ENCODE data around the gene GRK2. TPM values are rescaled to one million over a fixed set of nuclear protein-coding genes. Genes with fewer than 3 reads are reported as not detected.

GRK2 gene
- total and polyA plus RNA-seq, 8 donors, result 55.2 to 118 (median 59.4) TPM

- Histone ChIP-seq H3K4me3 (no peak overlapping the region), H3K9me3 (peaks cover 0 to 7% of the 10 kb centered on the region in 2 donors), H3K27ac (no peak overlapping the region), H3K36me3 (peaks cover 0 to 67% of the 10 kb centered on the region in 2 donors), H3K4me1 (peaks cover under 1 to 48% of the 10 kb centered on the region in 2 donors), H3K27me3 (no peaks in the 10 kb centered on the region)
- DNase-seq (no peak), ATAC-seq (no peak)
- intact Hi-C loops (cut with DNase I), result no loop called here
- TF ChIP-seq CTCF (IDR thresholded peaks at IDR 0.05), result no peak
Measured at GRCh38 chr11:67293090-67293489, 26.8 kb downstream of the GRK2 start.

GRCh38 chr11:67295846-67296245 is 29.6 kb downstream of the GRK2 start:
- Histone ChIP-seq H3K27me3 (no peaks in the 10 kb centered on the region), H3K4me3 (no peak overlapping the region), H3K36me3 (peaks cover 3 to 88% of the 10 kb centered on the region in 2 donors), H3K9me3 (peaks cover 0 to 7% of the 10 kb centered on the region in 2 donors), H3K4me1 (peaks cover 0 to 34% of the 10 kb centered on the region in 2 donors), H3K27ac (no peak overlapping the region)
- intact Hi-C loops (cut with DNase I), result no loop called here
- ATAC-seq, result no peak
- no peak for DNase-seq
- TF ChIP-seq CTCF (IDR thresholded peaks at IDR 0.05), result no peak

- Histone ChIP-seq H3K27ac (no peak overlapping the region), H3K4me1 (peaks cover 13 to 28% of the 10 kb centered on the region in 2 donors), H3K9me3 (peaks cover 0 to 7% of the 10 kb centered on the region in 2 donors), H3K36me3 (peaks cover 3 to 78% of the 10 kb centered on the region in 2 donors), H3K27me3 (no peaks in the 10 kb centered on the region), H3K4me3 (no peak overlapping the region)
- DNase-seq (peak in 1 of 4 donors; percentile 19), ATAC-seq (no peak)
- intact Hi-C loops (cut with DNase I), result no loop called here
- no peak for TF ChIP-seq CTCF (IDR thresholded peaks at IDR 0.05)
Measured at GRCh38 chr11:67298786-67299185, 32.5 kb downstream of the GRK2 start.

GRCh38 chr11:67299471-67300191 is 33.4 kb downstream of the GRK2 start:
- H3K4me1 ChIP-seq, result peaks cover 13 to 34% of the 10 kb centered on the region in 2 donors
- H3K9me3 ChIP-seq, result peaks cover 0 to 7% of the 10 kb centered on the region in 2 donors
- ATAC-seq (no peak), DNase-seq (peak in 1 of 4 donors; percentile 67)
- H3K27ac ChIP-seq, result no peak overlapping the region
- H3K4me3 ChIP-seq, result no peak overlapping the region
- H3K36me3 ChIP-seq, result peaks cover 3 to 74% of the 10 kb centered on the region in 2 donors
- intact Hi-C loops (cut with DNase I), result no loop called here
- no peak for TF ChIP-seq CTCF (IDR thresholded peaks at IDR 0.05)
- H3K27me3 ChIP-seq, result no peaks in the 10 kb centered on the region

- peaks cover 13 to 39% of the 10 kb centered on the region in 2 donors for H3K4me1 ChIP-seq
- H3K4me3 ChIP-seq, result no peak overlapping the region
- peaks cover 0 to 7% of the 10 kb centered on the region in 2 donors for H3K9me3 ChIP-seq
- ATAC-seq (no peak), DNase-seq (peak in 2 of 4 donors; percentile 29 to 54)
- no peak for TF ChIP-seq CTCF (IDR thresholded peaks at IDR 0.05)
- intact Hi-C loops (cut with DNase I), result no loop called here
- no peaks in the 10 kb centered on the region for H3K27me3 ChIP-seq
- no peak overlapping the region for H3K27ac ChIP-seq
- H3K36me3 ChIP-seq, result peaks cover 3 to 68% of the 10 kb centered on the region in 2 donors
Measured at GRCh38 chr11:67300256-67300755, 34.0 kb downstream of the GRK2 start.

Measured in left lung (tissue), 10 donors.